HG02981 (cell line): ENCODE measurements around the gene HMGCL.
"Not testable (repeated sequence)": the region's sequence is repeated elsewhere in the genome, so short reads cannot be mapped to it uniquely, and the experiment has no call there.

Experiments used
- ATAC-seq: cut with Tn5 transposase; IDR thresholded peaks from one replicate; pipeline ENCODE4 v1.9.1; 2021; ENCODE audit warnings: mild to moderate bottlenecking, moderate library complexity; ENCODE audit not compliant: unreplicated experiment

Gene HMGCL

DNA sequence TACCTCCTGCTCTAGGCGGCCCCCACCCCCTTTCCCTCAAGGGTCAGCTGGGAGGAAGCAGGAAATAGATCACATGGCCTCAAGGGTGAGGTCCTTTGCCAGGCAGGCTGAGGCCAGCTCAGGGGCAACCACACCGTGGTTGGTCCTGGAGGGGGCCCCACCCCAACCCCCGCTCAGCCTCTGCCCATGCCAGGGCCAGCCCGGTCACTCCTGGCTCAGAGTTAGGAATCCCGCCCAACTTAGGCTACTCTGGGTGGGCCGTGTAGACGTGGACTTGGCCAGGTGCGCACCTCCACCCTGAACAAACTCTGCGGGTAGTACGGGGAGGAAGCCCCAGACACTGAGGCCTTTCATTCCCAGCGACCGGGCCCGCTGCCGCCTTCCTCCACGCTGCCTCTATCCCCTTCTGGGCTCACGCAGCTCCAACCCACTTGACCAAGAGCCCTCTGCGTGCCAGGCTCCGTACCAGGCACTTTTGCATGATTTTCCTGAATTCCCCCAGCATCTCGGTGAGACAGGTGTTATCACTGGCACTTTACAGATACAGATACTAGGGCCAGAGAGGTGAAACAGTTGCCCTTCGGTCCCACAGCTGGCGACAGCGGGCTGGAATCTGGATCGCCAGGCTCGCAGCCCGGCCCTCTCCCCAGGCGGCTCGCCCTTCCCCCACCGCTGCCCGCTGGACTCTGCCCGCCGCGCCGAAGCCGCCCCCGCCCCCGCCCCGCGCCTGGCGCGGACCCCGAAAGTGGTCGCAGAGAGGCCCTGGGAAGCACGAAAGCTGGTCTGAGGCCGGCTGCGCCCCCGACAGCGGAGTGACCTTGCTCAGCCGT is 25.4 kb downstream of the HMGCL start:
- ATAC-seq: no peak

- no peak for ATAC-seq
These were observed 26.0 kb downstream of the HMGCL start for GRCh38 chr1:23799255-23799569.

GRCh38 chr1:23798662-23799142 is 26.5 kb downstream of the HMGCL start:
- ATAC-seq: no peak

DNA sequence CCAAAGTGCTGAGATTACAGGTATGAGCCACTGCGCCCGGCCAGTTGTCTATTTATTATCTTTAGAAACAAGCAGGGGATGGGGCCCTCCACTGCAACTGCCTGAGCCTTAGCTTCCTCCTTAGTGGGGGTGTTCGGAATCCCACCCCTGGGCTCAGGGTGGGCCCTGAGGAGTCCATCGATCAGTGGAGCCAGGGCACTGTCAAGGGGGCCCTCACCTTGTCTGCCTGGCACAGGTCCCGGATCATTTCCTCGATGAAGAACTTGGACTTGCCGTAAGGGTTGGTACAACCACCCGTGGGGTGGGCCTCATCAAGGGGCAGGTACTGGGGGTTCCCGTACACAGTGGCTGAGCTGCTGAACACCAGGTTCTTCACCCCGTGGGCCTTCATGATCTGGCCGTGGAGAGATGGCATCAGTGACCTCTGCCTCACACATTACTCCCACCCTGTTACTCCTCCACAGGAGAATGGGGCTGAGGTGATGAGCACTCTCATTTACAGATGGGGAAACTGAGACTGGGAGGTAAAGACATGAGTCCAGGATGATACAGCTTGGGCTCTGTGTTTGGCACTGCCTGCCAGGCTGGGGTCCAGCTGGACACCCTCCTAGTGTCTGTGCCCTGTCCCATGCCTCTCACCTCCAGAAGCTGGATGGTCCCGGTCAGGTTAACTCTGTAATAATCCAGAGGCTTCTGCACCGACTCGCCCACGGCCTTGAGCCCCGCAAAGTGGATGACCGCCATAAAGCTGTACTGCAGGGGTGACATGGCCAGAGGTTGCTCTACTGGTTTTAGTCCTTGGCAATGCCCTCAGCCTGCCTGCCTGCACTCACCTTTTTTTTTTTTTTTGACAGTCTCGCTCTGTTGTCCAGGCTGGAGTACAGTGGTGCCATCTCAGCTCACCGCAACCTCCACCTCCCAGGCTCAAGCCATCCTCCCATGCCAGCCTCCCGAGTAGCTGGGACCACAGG is 27.5 kb downstream of the HMGCL start:
- ATAC-seq: no peak

DNA sequence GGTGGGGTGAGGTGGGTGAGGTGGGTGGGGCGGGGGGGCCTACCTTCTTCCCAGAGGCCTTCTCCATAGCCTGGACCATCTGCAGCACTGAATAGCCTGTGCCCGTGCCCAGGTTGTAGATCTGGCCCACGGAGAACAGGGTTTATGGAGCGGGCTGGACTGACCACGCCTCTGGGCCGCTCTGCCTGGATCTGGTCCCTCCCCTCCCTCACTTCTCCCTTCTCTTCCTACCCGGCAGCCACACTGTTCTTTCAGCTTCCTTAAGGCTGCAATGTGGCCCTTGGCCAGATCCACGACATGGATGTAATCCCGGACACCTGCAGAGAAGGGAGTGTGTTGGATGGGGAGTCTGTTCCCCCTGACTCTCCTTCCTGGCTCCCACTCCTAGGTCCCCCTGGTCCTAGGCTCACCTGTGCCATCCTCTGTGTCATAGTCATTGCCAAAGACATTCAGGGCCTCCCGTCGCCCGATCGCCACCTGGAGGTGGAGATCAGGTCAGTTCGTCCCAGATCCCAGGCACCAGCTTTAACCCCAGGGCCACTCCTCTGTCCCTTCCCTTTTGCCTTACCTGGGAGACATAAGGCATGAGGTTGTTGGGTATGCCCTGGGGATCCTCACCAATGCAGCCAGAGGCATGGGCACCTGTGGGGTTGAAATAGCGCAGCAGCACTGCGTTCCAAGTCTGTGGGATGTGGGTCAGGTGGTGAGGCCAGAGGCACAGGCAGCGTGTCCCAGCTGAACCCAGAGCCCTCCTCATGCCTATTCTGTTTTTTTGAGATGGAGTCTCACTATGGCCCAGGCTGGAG is 28.6 kb downstream of the HMGCL start:
- ATAC-seq: no peak

GRCh38 chr1:23795676-23796465 is 29.4 kb downstream of the HMGCL start:
- ATAC-seq: no peak

- ATAC-seq: not testable (repeated sequence)
These were observed 30.5 kb downstream of the HMGCL start for GRCh38 chr1:23794732-23795182.

GRCh38 chr1:23793861-23794731 is 31.1 kb downstream of the HMGCL start:
- ATAC-seq: no peak

DNA sequence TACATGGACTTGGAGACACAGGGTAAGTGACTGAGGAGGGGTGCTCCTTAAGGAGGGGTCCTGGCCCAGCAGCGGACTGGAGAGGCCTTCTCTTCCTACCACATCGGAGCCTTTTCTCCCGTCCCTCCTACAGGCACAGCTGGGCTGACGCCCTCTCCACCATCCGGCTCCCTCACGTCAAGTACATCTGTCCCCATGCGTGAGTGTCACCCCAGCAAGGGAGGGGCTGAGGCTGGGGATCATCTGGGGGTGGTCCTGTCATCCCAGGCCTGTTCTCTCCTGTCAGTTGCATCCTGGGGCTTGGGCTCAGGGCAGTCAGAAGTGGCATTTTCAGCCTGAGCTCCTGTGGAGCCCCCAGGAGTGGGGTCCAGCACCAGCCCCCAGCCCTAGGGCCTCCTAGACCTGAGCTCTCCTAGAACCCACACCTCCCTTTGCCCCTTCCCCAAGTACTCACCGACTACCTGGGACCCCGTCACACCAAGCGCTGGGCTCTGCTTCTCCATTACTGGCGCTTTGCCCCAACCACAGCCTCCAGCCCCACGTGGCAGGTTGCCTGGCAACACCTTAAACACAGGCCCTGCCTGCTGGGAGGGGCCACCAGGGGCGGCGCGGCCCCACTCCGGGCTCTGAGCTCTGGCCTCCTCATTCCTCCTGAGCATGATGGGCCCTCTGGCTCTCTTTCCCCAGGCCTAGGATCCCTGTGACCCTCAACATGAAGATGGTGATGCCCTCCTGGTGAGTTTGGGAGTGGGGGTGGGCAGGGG is 32.0 kb downstream of the HMGCL start:
- ATAC-seq: no peak

DNA sequence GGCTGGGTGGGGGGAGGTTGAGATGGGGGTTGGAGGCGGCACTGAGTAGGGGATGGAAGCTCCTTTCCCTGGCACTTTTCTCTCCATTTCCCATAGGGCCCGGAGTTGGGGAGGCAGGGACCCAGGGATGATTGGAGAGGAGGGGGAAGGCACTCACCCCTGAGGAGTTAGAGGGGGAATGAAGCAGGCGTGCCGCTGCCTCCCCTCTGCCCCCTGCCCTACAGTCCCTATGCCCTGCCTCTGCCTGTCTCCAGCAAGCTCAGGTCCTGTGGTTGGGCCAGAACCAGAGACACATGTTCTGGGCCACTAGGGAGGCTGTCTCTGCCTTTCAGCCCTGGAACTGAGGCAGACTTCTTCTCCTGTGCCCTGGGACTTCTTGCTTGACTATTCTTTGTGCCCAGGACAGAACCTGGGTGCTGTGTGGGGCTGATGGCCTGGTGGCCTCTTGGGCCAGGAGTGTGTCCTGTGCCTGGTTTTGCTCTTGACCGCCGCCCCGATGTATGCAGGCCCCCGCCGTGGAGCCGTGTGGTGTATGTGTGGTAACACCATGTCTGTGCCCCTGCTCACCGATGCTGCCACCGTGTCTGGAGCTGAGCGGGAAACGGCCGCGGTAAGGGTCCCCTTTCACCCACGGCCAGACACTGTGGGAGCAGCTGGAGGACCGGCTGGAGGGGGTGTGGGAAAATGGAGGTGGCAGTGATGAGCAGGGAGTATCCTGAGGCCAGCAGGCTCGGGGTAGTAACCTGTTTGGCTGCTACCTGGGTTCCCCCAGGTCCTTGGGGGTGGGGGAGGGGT is 32.9 kb downstream of the HMGCL start:
- ATAC-seq: no peak

DNA sequence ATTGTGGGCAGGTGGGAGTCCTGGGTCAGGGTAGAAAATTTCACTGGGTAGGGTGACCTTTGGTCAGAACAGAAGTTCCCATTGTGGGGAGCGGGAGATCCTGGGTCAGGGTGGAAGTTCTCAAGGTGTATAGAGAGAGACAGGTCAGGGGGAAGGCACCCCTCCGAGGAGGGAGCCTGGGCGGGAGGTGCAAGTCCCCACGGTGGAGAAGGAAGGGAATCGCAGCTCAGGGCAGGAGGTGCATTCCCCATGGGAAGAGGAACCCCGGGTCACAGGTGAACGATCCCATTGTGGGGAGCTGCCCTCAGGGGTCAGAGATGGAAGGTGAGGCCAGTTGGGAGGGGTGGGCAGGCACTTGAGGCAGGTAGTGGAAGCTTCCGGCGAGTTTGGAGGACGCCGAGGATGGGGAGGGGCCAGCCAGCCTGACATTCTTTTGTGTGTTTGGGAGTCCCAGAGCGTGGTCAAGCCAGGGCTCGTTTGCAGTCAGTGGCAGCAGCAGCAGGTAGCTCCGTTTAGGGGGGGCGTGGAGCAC is 33.6 kb downstream of the HMGCL start:
- no peak for ATAC-seq

GRCh38 chr1:23790696-23791515 is 34.3 kb downstream of the HMGCL start, which contains the start of gene LYPLA2:
Gene LYPLA2 (plus strand): TSS chr1:23791145. CDS start chr1:23792683, 1,538 bp downstream.
- peak; percentile 81 for ATAC-seq

DNA sequence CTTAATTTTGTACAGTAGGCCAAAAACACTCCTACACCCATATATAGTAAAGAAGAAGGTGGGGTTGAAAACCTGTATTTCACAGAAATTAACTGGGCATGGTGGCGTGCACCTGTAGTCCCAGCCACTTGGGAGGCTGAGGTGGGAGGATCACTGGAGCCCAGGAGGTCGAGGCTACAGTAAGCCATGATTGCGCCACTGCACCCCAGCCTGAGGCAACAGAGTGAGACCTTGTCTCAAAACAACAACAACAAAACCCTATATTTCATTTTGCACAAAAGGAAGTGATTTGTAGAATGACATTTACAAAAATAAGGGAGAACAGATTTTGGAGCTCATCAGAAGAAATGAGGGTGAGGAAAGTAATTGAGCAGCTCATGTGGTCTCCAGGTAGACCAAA is 36.5 kb downstream of the HMGCL start:
- ATAC-seq: no peak

DNA sequence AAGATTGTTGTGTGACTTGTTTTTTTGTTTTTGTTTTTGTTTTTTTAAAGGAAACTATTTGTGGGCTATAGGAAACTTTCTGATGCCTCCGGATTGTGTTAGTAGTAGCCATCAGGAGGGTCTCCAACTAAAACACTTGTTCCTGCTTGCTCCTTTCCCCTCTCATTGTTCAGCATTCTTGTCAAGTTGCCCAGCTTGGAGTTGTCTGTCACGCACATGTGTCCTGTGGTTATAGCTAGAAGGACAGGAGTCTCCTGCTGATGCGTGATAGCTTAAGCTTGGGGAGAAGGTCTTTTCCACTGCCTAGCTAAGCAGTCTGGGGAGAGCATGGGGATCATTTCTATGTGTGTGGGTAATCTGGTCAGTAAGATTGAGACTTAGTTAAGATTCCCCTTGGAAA is 37.5 kb downstream of the HMGCL start:
- no peak for ATAC-seq

- ATAC-seq: no peak
These were observed 40.4 kb downstream of the HMGCL start for GRCh38 chr1:23784846-23785245.

DNA sequence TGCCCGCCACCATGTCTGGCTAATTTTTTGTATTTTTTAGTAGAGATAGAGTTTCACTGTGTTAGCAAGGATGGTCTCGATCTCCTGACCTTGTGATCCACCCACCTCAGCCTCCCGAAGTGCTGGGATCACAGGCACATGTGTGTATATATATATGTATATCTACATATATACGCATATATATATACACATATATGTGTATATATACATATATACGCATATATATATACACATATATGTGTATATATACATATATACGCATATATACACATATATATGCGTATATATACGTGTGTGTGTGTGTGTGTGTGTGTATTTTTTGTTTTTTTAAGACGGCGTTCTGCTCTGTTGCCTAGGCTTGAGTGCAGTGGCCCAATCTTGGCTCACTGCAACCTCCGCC is 42.1 kb downstream of the HMGCL start:
- not testable (repeated sequence) for ATAC-seq
